K562 (cell line): ENCODE data around the gene GPX5. TPM values are rescaled to one million over a fixed set of nuclear protein-coding genes. Genes with fewer than 3 reads are reported as not detected.
A peak's percentile ranks its signal among the peaks of the same experiment; 100 is the strongest.

ENCODE experiments used
- ELK3 ChIP-seq: fragments of 450-650 bp; formaldehyde crosslinking; IDR thresholded peaks from 2 replicates; pipeline ENCODE4 v1.4.0; 2020; ENCODE audit warnings: mild to moderate bottlenecking
- FOS ChIP-seq: IDR thresholded peaks from 3 replicates; pipeline ENCODE4 v1.6.1; 2011; ENCODE audit not compliant: insufficient read length; ENCODE audit errors: extremely low read depth
- FOXM1 ChIP-seq, 2 experiments: fragments of 450-650 bp in 1 of 2; sonication (generic) in 1 of 2; formaldehyde crosslinking in 1 of 2; IDR thresholded peaks; 2 replicates each; pipeline versions ENCODE4 v1.6.1 to v1.9.0; 2017 to 2022; ENCODE audit warnings: low read depth in 2 of 2, mild to moderate bottlenecking in 2 of 2, missing genetic modification reagents in 1 of 2, moderate library complexity in 1 of 2
- FUS ChIP-seq: fragments of 200-400 bp; formaldehyde crosslinking; optimal IDR thresholded peaks from 2 replicates; pipeline ENCODE3; 2017; ENCODE audit warnings: low read depth, low read length
- ID3 ChIP-seq, 2 experiments: fragments of 250-450 bp in 1 of 2; fragments of 450-650 bp in 1 of 2; sonication (Bioruptor Pico) in 1 of 2; IDR thresholded peaks; 2 replicates each; pipeline versions ENCODE4 v1.6.1 to v1.8.0; 2016 to 2021; ENCODE audit warnings: mild to moderate bottlenecking in 2 of 2, moderate library complexity in 2 of 2, missing compliant biosample characterization in 1 of 2, missing genetic modification characterization in 1 of 2
- JUN ChIP-seq, 2 experiments: sonication (generic) in 1 of 2; formaldehyde crosslinking in 1 of 2; IDR thresholded peaks; 2 replicates each; pipeline versions ENCODE4 v1.6.1 to v1.8.0; 2012 to 2022; ENCODE audit warnings: borderline replicate concordance in 2 of 2, mild to moderate bottlenecking in 2 of 2, improper control_type of control experiment in 1 of 2, low read depth in 1 of 2, low read length in 1 of 2, missing genetic modification reagents in 1 of 2
- MGA ChIP-seq: fragments of 450-650 bp; IDR thresholded peaks from 2 replicates; pipeline ENCODE4 v1.6.1; 2016; ENCODE audit warnings: mild to moderate bottlenecking, moderate library complexity
- SOX6 ChIP-seq: fragments of 450-650 bp; IDR thresholded peaks from 2 replicates; pipeline ENCODE4 v1.6.1; 2014; ENCODE audit warnings: mild to moderate bottlenecking
- TFAP4 ChIP-seq: sonication (generic); formaldehyde crosslinking; IDR thresholded peaks from 2 replicates; pipeline ENCODE4 v1.8.0; 2022; ENCODE audit warnings: missing genetic modification reagents, mild to moderate bottlenecking, moderate library complexity, borderline replicate concordance
- polyA plus RNA-seq, 8 experiments: library from polyadenylated mRNA; depleted of rRNA in 4 of 8; stranded (reverse) in 5 of 8; unstranded in 3 of 8; fragments of >200 nt; fragmentation: Nextera tagmentation in 2 of 8; fragmentation: Illumina TruSeq in 1 of 8; extraction: Ambion mirVana in 2 of 8; extraction: Trizol in 1 of 8; gene quantifications; 2 replicates each; pipeline versions ENCODE4 v1.2.1 to v1.2.3, GENCODE V29; 2011 to 2014; ENCODE audit warnings: inconsistent platforms in 1 of 8, missing spikeins in 1 of 8
- total RNA-seq, 7 experiments: library from RNA; depleted of rRNA in 6 of 7; stranded (reverse); fragments of >200 nt in 6 of 7; fragmentation: Illumina TruSeq in 2 of 7; extraction: Trizol in 2 of 7; gene quantifications; 2 replicates each; pipeline versions ENCODE4 v1.2.1 to v1.2.3, GENCODE V29; 2011 to 2021; ENCODE audit warnings: low replicate concordance in 1 of 7

The GPX5 gene
- total and polyA plus RNA-seq, 9 of the 15 experiments (the other 6 are each of a cell fraction or from before 2014, with no cell fraction given), result 0.07 to 0.18 (median 0.15) TPM; not detected in 6

- TF ChIP-seq MGA (no peak), JUN (IDR thresholded peaks at IDR 0.05; ENCODE audit: borderline replicate concordance, low read depth, low read length) (0 out of 2 replicates have a peak, but pooled peaks have one; percentile 8), JUN (CRISPR knock-in tag; IDR thresholded peaks at IDR 0.05; ENCODE audit: borderline replicate concordance) (no peak), TFAP4 (no peak), ELK3 (0 out of 2 replicates have a peak, but pooled peaks have one; percentile 20), FOS (no peak), FUS (no peak), FOXM1 (IDR thresholded peaks at IDR 0.05; ENCODE audit: low read depth) (no peak), FOXM1 (CRISPR knock-in tag; IDR thresholded peaks at IDR 0.05; ENCODE audit: low read depth) (no peak), SOX6 (0 out of 2 replicates have a peak, but pooled peaks have one; percentile 8), ID3 (CRISPR knock-in tag; IDR thresholded peaks at IDR 0.05) (no peak), ID3 (tag; IDR thresholded peaks at IDR 0.05) (no peak)
Observed at GRCh38 chr6:28553384-28553985, 27.8 kb downstream of the GPX5 start (continued).
